ENCODE data around the gene PPP2R2C.

PPP2R2C gene

DNA sequence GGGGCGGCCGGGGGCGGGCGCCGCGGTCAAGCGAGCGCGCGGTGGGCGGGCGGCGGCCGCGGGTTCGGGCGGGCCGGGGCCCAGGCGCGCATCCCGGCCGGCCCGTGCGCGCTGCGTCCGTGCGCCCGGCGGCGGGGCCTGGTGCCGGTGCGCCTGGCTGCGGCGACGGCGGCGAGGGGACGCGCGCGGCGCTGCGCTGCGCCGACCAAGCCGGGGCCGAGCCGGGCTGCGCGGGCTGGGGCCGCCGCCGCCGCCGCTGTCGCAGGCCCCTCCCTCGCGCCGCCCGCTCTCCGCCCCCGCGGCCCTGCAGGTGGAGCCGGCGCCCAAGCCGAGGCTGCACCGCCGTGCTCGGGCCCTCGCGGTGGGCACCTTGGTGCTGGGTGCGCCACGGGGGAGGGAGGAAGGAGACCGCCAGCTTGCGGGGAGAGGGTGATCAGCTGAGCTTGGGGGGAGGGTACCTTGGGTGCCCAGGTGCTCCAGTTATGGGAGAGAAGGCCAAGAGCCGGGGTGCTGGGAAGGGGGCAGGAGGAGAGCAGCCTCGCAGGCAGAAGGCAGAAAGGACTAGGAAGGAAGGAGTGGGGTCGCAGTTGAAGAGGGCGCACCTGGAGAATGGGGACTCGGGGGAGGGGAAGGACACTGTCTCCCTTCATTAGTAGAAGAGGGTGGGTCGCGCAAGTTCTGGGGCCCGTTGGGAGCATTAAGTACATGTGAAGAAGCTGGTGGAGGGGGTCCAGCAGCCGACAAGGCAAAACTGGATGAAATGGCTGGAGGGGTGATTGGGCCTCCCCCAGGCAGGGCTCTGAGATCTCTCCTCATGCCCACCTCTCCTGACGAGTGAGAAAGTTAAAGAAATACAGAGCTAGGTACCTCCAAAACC, at the start of gene PPP2R2C:
Gene PPP2R2C (minus strand): TSS at position 228 of the 877 bp plus-strand sequence. CDS start 385 bp downstream, outside the sequence.
- Histone ChIP-seq H3K4me3 (ENCODE audit: low read depth, low read length) (peak within 1 kb of the TSS; percentile 70), H3K36me3 (ENCODE audit: control insufficient read depth, insufficient read depth, low read length) (no peaks in the 10 kb centered on the region), H3K27ac (ENCODE audit: low read depth, low read length) (no peak within 1 kb of the TSS), H3K9me3 (ENCODE audit: control insufficient read depth, insufficient read depth, low read length) (no peaks in the 10 kb centered on the region), H3K27me3 (ENCODE audit: control insufficient read depth, insufficient read depth, low read length) (peaks cover 59% of the 10 kb centered on the region), H3K4me1 (ENCODE audit: control insufficient read depth, insufficient read depth, low read length) (peaks cover 15% of the 10 kb centered on the region; the same call in 1 of the 2 replicates), H3K9ac (ENCODE audit: low read depth, low read length) (no peak within 1 kb of the TSS)

DNA sequence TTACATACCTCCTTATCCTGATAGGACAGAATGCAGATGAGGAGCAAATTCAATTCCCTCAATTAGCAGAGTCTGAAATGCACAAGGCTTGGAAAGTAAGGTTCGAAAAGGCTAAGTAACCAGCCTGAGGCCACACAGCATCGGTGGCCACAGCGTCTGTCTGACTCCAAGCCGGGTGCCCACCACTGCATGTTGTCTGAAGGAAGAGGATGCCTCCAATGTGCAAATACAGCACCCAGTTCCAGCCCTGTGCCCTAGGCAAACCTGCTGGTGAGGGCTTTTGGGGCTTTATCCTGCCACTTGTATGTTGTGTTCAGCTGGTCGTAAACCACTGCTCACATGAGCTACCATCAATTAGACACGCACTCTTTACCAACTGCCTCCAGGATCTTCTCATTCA, 48.6 kb upstream of the PPP2R2C start:
- no peak overlapping the region for H3K4me3 ChIP-seq (ENCODE audit: low read depth, low read length)
- H3K9ac ChIP-seq (ENCODE audit: low read depth, low read length) = no peak overlapping the region
- H3K27me3 ChIP-seq (ENCODE audit: control insufficient read depth, insufficient read depth, low read length) = no peaks in the 10 kb centered on the region
- no peaks in the 10 kb centered on the region for H3K36me3 ChIP-seq (ENCODE audit: control insufficient read depth, insufficient read depth, low read length)
- H3K27ac ChIP-seq (ENCODE audit: low read depth, low read length) = no peak overlapping the region
- no peaks in the 10 kb centered on the region; the same call in 1 of the 2 replicates for H3K4me1 ChIP-seq (ENCODE audit: control insufficient read depth, insufficient read depth, low read length)
- no peaks in the 10 kb centered on the region for H3K9me3 ChIP-seq (ENCODE audit: control insufficient read depth, insufficient read depth, low read length)

DNA sequence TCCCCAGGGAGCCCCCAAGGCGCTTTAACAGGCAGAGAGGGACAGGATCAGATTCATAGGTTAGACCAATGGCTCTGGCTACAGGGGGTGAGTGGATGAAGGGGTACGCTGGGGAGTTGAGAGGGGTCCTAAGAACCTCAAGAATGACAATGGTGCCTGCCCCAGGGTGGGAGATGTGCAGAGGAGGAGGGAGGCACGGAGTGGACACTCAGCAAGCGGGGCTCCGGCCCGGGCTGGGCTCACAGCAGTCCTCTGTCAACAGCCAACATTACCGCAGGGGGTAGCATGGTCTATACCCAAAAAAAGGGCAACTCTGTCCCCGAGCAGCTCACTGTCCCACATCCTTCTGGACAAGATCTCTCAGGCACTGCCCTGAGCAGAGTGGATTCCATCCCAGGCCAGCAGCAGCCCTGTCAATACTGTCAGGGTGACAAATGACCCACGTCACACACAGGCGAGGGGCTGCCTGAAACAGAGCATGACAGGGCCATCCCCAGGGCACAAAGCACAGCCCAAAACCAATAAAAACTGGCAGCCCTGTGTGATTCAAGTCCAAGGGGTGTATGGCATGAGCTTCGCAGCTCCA, 47.7 kb upstream of the PPP2R2C start:
- H3K27me3 ChIP-seq (ENCODE audit: control insufficient read depth, insufficient read depth, low read length) = no peaks in the 10 kb centered on the region
- no peak overlapping the region for H3K9ac ChIP-seq (ENCODE audit: low read depth, low read length)
- H3K9me3 ChIP-seq (ENCODE audit: control insufficient read depth, insufficient read depth, low read length) = no peaks in the 10 kb centered on the region
- H3K27ac ChIP-seq (ENCODE audit: low read depth, low read length) = no peak overlapping the region
- H3K36me3 ChIP-seq (ENCODE audit: control insufficient read depth, insufficient read depth, low read length) = no peaks in the 10 kb centered on the region
- no peak overlapping the region for H3K4me3 ChIP-seq (ENCODE audit: low read depth, low read length)
- no peaks in the 10 kb centered on the region for H3K4me1 ChIP-seq (ENCODE audit: control insufficient read depth, insufficient read depth, low read length)

DNA sequence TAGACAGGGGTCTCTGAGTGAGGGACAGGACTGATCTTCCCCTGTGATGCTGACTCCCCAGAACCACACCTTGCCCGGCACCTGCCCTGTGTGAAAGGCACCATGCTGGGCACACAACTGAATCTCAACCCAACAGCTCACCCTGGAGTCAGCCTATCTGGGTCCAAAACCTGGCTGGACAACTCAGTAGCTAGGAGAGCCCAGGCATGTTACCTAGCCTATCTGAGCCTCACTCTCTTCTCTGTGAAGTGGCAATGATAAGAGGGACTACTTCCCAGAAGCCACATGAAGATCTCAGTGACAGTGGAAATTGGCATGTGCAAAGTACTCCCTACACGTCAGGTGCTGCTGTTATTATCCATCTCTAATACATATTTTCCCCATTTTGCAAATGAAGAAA, 44.8 kb upstream of the PPP2R2C start:
- Histone ChIP-seq H3K9ac (ENCODE audit: low read depth, low read length) (no peak overlapping the region), H3K36me3 (ENCODE audit: control insufficient read depth, insufficient read depth, low read length) (no peaks in the 10 kb centered on the region), H3K4me3 (ENCODE audit: low read depth, low read length) (no peak overlapping the region), H3K9me3 (ENCODE audit: control insufficient read depth, insufficient read depth, low read length) (no peaks in the 10 kb centered on the region), H3K27me3 (ENCODE audit: control insufficient read depth, insufficient read depth, low read length) (no peaks in the 10 kb centered on the region), H3K4me1 (ENCODE audit: control insufficient read depth, insufficient read depth, low read length) (no peaks in the 10 kb centered on the region), H3K27ac (ENCODE audit: low read depth, low read length) (no peak overlapping the region)

DNA sequence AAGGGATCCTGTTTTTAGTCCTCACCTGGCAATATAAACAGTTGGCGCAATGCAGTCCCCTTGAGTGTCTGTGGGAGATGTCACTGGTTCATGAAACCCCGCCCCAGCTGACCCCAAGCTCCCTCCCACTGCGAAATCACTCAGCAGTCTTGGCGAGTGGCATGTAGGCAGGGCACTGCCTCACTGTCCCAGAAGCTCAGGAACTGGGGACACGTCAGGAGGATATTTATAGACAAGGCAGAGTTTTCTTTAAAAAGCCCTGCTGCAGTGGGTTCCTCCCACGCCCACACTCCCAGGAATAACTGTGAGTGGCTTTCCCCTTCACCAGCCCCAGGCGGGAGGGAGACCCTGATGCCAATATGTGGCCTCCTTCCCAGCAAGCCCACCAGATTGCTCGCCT, 44.3 kb upstream of the PPP2R2C start:
- no peaks in the 10 kb centered on the region for H3K36me3 ChIP-seq (ENCODE audit: control insufficient read depth, insufficient read depth, low read length)
- H3K27ac ChIP-seq (ENCODE audit: low read depth, low read length) = no peak overlapping the region
- no peaks in the 10 kb centered on the region for H3K4me1 ChIP-seq (ENCODE audit: control insufficient read depth, insufficient read depth, low read length)
- no peak overlapping the region for H3K9ac ChIP-seq (ENCODE audit: low read depth, low read length)
- no peaks in the 10 kb centered on the region for H3K27me3 ChIP-seq (ENCODE audit: control insufficient read depth, insufficient read depth, low read length)
- H3K4me3 ChIP-seq (ENCODE audit: low read depth, low read length) = no peak overlapping the region
- H3K9me3 ChIP-seq (ENCODE audit: control insufficient read depth, insufficient read depth, low read length) = no peaks in the 10 kb centered on the region

DNA sequence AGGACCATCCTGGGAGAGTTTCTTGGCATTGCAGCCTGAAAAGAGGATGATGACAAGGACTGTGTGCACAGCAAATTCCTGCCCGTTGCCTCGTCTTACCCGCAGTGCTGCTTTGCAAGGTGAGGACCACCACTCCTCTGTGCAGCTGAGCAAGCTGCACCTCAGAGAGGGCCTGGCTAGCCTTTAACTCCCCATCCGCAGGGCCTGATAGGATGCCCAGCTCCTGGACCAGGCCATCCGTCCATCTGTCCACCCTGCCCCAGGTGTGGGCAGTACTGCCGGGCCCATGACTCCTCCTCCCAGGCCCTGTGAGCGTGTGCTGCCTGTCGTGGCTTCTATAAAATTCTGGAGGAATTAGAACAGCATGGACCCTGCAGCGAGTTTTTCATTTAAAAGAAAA, 43.9 kb upstream of the PPP2R2C start:
- Histone ChIP-seq H3K9ac (ENCODE audit: low read depth, low read length) (no peak overlapping the region), H3K27ac (ENCODE audit: low read depth, low read length) (no peak overlapping the region), H3K36me3 (ENCODE audit: control insufficient read depth, insufficient read depth, low read length) (no peaks in the 10 kb centered on the region), H3K9me3 (ENCODE audit: control insufficient read depth, insufficient read depth, low read length) (no peaks in the 10 kb centered on the region), H3K4me3 (ENCODE audit: low read depth, low read length) (no peak overlapping the region), H3K27me3 (ENCODE audit: control insufficient read depth, insufficient read depth, low read length) (no peaks in the 10 kb centered on the region), H3K4me1 (ENCODE audit: control insufficient read depth, insufficient read depth, low read length) (no peaks in the 10 kb centered on the region)

DNA sequence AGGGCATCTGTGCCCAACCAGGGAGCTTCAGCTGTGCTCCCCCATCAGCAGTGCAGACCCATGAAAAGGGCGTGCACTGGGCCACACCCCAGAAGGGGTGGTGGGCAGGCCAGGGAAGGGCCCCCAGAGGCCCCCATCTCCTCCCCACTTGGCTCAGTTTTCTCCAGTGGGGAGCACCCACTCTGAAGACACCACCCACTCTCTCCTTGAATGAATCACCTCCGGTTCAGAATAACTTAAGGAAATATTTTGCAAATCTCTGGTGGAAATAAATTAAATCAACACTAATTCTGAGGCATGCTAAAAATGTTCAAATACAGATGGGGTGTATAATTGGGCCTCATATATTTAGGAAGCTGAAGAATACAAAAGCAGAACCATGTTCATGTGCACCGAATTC, 41.3 kb upstream of the PPP2R2C start:
- no peak overlapping the region for H3K4me3 ChIP-seq (ENCODE audit: low read depth, low read length)
- H3K4me1 ChIP-seq (ENCODE audit: control insufficient read depth, insufficient read depth, low read length) = no peaks in the 10 kb centered on the region
- 0 out of 2 replicates have a peak, but pooled peaks cover 4% of the 10 kb centered on the region for H3K9me3 ChIP-seq (ENCODE audit: control insufficient read depth, insufficient read depth, low read length)
- no peak overlapping the region for H3K9ac ChIP-seq (ENCODE audit: low read depth, low read length)
- no peaks in the 10 kb centered on the region for H3K27me3 ChIP-seq (ENCODE audit: control insufficient read depth, insufficient read depth, low read length)
- H3K27ac ChIP-seq (ENCODE audit: low read depth, low read length) = no peak overlapping the region
- H3K36me3 ChIP-seq (ENCODE audit: control insufficient read depth, insufficient read depth, low read length) = no peaks in the 10 kb centered on the region

DNA sequence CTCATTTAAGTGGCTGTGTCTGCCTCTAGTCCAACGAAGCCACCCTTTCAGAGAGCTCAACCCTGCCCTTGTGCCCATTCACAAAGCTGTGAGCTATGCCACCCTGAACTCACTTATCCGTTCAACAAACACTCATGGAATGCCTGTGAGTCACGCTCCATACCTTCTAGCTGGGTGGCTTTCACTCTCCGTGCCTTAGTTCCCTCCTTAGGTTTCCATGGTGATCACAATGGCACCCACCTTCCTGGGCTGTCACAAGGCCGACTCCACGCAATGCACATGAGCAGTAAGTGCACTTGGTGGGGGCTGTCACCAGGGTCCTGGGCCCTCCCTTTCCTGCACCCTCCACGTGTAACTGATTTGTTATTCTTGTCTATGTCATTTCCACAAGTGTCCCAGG, 37.2 kb upstream of the PPP2R2C start:
- Histone ChIP-seq H3K9ac (ENCODE audit: low read depth, low read length) (no peak overlapping the region), H3K4me1 (ENCODE audit: control insufficient read depth, insufficient read depth, low read length) (no peaks in the 10 kb centered on the region), H3K27ac (ENCODE audit: low read depth, low read length) (no peak overlapping the region), H3K27me3 (ENCODE audit: control insufficient read depth, insufficient read depth, low read length) (no peaks in the 10 kb centered on the region), H3K36me3 (ENCODE audit: control insufficient read depth, insufficient read depth, low read length) (no peaks in the 10 kb centered on the region), H3K9me3 (ENCODE audit: control insufficient read depth, insufficient read depth, low read length) (peaks cover 29% of the 10 kb centered on the region), H3K4me3 (ENCODE audit: low read depth, low read length) (no peak overlapping the region)

DNA sequence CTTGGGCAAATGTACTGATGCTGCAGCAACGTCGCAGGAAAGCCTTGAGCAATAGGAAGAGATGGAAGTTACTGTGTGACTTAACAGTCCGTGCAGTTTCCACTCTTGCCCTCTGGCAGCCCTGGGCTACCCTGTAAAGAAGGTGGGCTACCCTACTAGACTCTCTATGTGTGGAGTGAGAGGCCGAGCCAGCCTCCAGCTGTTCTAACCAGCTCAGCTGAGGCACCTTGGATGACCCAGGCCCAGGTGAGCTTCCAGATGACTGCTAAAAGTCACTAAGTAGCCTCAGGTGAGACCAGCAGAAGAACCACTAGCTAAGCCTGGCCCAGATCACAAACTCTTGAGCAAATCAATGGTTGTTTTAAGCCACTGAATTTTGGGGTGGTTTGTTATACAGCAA, 34.9 kb upstream of the PPP2R2C start:
- Histone ChIP-seq H3K9ac (ENCODE audit: low read depth, low read length) (no peak overlapping the region), H3K27me3 (ENCODE audit: control insufficient read depth, insufficient read depth, low read length) (no peaks in the 10 kb centered on the region), H3K4me3 (ENCODE audit: low read depth, low read length) (no peak overlapping the region), H3K36me3 (ENCODE audit: control insufficient read depth, insufficient read depth, low read length) (no peaks in the 10 kb centered on the region), H3K9me3 (ENCODE audit: control insufficient read depth, insufficient read depth, low read length) (peaks cover 41% of the 10 kb centered on the region), H3K4me1 (ENCODE audit: control insufficient read depth, insufficient read depth, low read length) (no peaks in the 10 kb centered on the region), H3K27ac (ENCODE audit: low read depth, low read length) (no peak overlapping the region)

DNA sequence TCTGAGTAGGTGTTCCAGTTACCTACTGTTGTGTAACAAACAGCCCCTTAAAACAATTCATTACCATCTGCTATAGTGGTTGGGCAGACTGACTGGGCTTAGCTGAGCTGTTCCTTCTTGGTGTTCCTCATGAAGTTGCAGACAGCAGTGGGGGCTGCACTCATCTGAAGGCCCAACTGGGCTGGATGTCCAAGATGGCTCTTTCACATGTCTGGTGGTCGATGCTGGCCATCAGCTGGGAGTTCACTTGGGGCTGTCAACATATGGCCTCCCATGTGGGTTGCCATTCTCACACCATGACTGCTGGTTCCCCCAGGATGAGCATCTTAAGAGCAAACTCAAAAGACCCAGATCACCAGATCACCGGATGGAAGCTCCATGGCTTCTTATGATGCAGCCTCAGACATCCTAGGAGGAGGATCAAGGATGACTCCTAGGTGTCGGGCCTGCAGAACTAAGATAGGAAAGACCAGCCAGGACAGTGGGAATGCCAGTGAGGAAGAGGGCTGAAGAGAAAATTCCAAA, 34.3 kb upstream of the PPP2R2C start:
- no peak overlapping the region for H3K9ac ChIP-seq (ENCODE audit: low read depth, low read length)
- peaks cover 41% of the 10 kb centered on the region for H3K9me3 ChIP-seq (ENCODE audit: control insufficient read depth, insufficient read depth, low read length)
- H3K36me3 ChIP-seq (ENCODE audit: control insufficient read depth, insufficient read depth, low read length) = no peaks in the 10 kb centered on the region
- H3K4me1 ChIP-seq (ENCODE audit: control insufficient read depth, insufficient read depth, low read length) = no peaks in the 10 kb centered on the region
- no peak overlapping the region for H3K27ac ChIP-seq (ENCODE audit: low read depth, low read length)
- H3K27me3 ChIP-seq (ENCODE audit: control insufficient read depth, insufficient read depth, low read length) = no peaks in the 10 kb centered on the region
- no peak overlapping the region for H3K4me3 ChIP-seq (ENCODE audit: low read depth, low read length)

DNA sequence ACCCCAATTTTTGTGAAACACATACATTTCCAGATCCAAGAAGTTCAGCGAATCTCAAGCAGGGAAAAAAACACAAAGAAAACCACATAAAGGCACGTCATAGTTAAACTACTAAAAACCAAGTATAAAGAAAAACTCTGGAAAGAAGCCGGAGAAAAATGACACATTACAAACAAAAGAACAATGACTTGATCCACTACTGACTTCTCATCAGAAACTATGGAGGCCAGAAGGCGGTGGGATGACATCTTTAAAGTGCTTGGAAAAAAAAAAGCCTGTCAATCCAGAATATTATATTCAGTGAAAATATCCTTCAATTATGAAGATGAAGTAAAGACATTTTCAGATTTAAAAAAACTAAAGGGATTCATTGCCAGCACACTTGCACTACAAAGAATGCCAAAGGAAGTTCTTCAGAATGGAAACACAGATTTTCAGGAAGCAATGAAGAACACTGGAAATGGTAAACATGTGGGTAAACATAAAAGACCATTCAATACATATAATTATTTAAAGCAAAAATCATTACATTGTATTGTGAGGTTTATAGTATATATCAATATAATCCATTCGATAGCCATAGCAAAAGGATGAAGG, 32.6 kb upstream of the PPP2R2C start:
- no peaks in the 10 kb centered on the region for H3K4me1 ChIP-seq (ENCODE audit: control insufficient read depth, insufficient read depth, low read length)
- peaks cover 37% of the 10 kb centered on the region for H3K9me3 ChIP-seq (ENCODE audit: control insufficient read depth, insufficient read depth, low read length)
- H3K36me3 ChIP-seq (ENCODE audit: control insufficient read depth, insufficient read depth, low read length) = no peaks in the 10 kb centered on the region
- H3K4me3 ChIP-seq (ENCODE audit: low read depth, low read length) = no peak overlapping the region
- no peaks in the 10 kb centered on the region for H3K27me3 ChIP-seq (ENCODE audit: control insufficient read depth, insufficient read depth, low read length)
- H3K9ac ChIP-seq (ENCODE audit: low read depth, low read length) = no peak overlapping the region
- no peak overlapping the region for H3K27ac ChIP-seq (ENCODE audit: low read depth, low read length)

Data from HUES48 (cell line).